H1 (cell line): Measurements from ENCODE around the gene SGCD.

Experiments
- ATF2 ChIP-seq: IDR thresholded peaks from 2 replicates; pipeline ENCODE4 v1.6.1; 2012; ENCODE audit warnings: low read length, inconsistent platforms
- ATF3 ChIP-seq: IDR thresholded peaks from 2 replicates; pipeline ENCODE4 v1.6.1; 2011; ENCODE audit warnings: low read depth, mild to moderate bottlenecking, low read length; ENCODE audit not compliant: insufficient read depth
- BCL11A ChIP-seq, 2 experiments: IDR thresholded peaks; one replicate each; pipeline ENCODE4 v1.6.1; 2011; ENCODE audit warnings: low read depth in 2 of 2, low read length in 2 of 2, mild to moderate bottlenecking in 2 of 2
- CEBPB ChIP-seq: IDR thresholded peaks from 2 replicates; pipeline ENCODE4 v1.6.1; 2012; ENCODE audit warnings: low read depth, low read length
- CTCF ChIP-seq, 3 experiments: IDR thresholded peaks; 1 replicate in 2 of 3; 2 replicates in 1 of 3; pipeline versions ENCODE4 v1.5.1 to v1.6.1; 2011; ENCODE audit warnings: low read length in 3 of 3, mild to moderate bottlenecking in 3 of 3, inconsistent platforms in 2 of 3, low read depth in 1 of 3, moderate library complexity in 1 of 3; ENCODE audit not compliant: insufficient read depth in 1 of 3; ENCODE audit errors: control extremely low read depth in 1 of 3
- EP300 ChIP-seq, 2 experiments: IDR thresholded peaks; 1 replicate in 1 of 2; 2 replicates in 1 of 2; pipeline ENCODE4 v1.6.1; 2011 to 2012; ENCODE audit warnings: low read depth in 2 of 2, low read length in 2 of 2, mild to moderate bottlenecking in 2 of 2, borderline replicate concordance in 1 of 2, inconsistent platforms in 1 of 2, moderate library complexity in 1 of 2
- EZH2 ChIP-seq: fragments of 200-600 bp; sonication (generic); IDR thresholded peaks from 2 replicates; pipeline ENCODE4 v1.7.1; 2012; ENCODE audit warnings: low read depth, mild to moderate bottlenecking, moderate library complexity, low read length, inconsistent platforms; ENCODE audit not compliant: severe bottlenecking
- MAX ChIP-seq: IDR thresholded peaks from 2 replicates; pipeline ENCODE4 v1.6.1; 2012; ENCODE audit warnings: inconsistent platforms
- RAD21 ChIP-seq, 2 experiments: IDR thresholded peaks in 1 of 2; conservative IDR thresholded peaks in 1 of 2; 2 replicates each; pipeline ENCODE4 v1.6.1; 2011; ENCODE audit warnings: low read depth in 2 of 2, low read length in 2 of 2, improper control_type of control experiment in 1 of 2, inconsistent platforms in 1 of 2, mild to moderate bottlenecking in 1 of 2, moderate library complexity in 1 of 2
- SIN3A ChIP-seq, 2 experiments: IDR thresholded peaks in 1 of 2; conservative IDR thresholded peaks in 1 of 2; 2 replicates each; pipeline ENCODE4 v1.6.1; 2011 to 2012; ENCODE audit warnings: low read length in 2 of 2, improper control_type of control experiment in 1 of 2, low read depth in 1 of 2, mild to moderate bottlenecking in 1 of 2
- SP1 ChIP-seq: IDR thresholded peaks from 2 replicates; pipeline ENCODE4 v1.6.1; 2011; ENCODE audit warnings: low read depth, low read length
- TAF7 ChIP-seq: optimal IDR thresholded peaks from 2 replicates; pipeline ENCODE3; 2011; ENCODE audit warnings: low read depth, mild to moderate bottlenecking, inconsistent platforms, low read length, moderate library complexity, borderline replicate concordance
- TBP ChIP-seq: IDR thresholded peaks from 2 replicates; pipeline ENCODE4 v1.6.1; 2011; ENCODE audit warnings: low read depth, low read length, improper control_type of control experiment
- ZNF274 ChIP-seq: IDR thresholded peaks from 2 replicates; pipeline ENCODE4 v1.7.0; 2012; ENCODE audit warnings: low read length, borderline replicate concordance; ENCODE audit errors: extremely low read depth

- TF ChIP-seq CTCF (IDR thresholded peaks at IDR 0.05; ENCODE audit: control extremely low read depth in 1 of 3, insufficient read depth in 1 of 3, low read depth in 1 of 3, low read length in 3 of 3) (no peak), ZNF274 (no peak), SP1 (no peak), ATF2 (no peak), ATF3 (no peak), EP300 (IDR thresholded peaks at IDR 0.05; ENCODE audit: borderline replicate concordance in 1 of 2, low read depth in 2 of 2, low read length in 2 of 2) (no peak), MAX (no peak), RAD21 (IDR thresholded peaks at IDR 0.05 in 1 of 2, conservative IDR thresholded peaks at IDR 0.05 in 1 of 2; ENCODE audit: low read depth in 2 of 2, low read length in 2 of 2) (no peak), CEBPB (no peak), TAF7 (no peak), TBP (no peak), BCL11A (IDR thresholded peaks at IDR 0.05; ENCODE audit: low read depth in 2 of 2, low read length in 2 of 2) (no peak), EZH2 (no peak), SIN3A (conservative IDR thresholded peaks at IDR 0.05 in 1 of 2, IDR thresholded peaks at IDR 0.05 in 1 of 2; ENCODE audit: low read depth in 1 of 2, low read length in 2 of 2) (no peak)
Measured at GRCh38 chr5:156400231-156400986, 73.4 kb downstream of the SGCD start.
